T-cell (primary cell): ENCODE data around the gene LLGL1. TPM values are rescaled to one million over a fixed set of nuclear protein-coding genes. Genes with fewer than 3 reads are reported as not detected.

ENCODE experiments used
- ATAC-seq, 4 experiments: fragments of 200-7000 bp in 3 of 4; fragments of 150-1000 bp in 1 of 4; cut with Tn5 transposase; replicated peaks in 1 of 4; 1 replicate in 3 of 4; 2 replicates in 1 of 4; pipeline ENCODE4 v1.10.0; 2021; ENCODE audit warnings: moderate library complexity in 3 of 4, mild to moderate bottlenecking in 2 of 4, moderate number of reproducible peaks in 1 of 4
- CTCF ChIA-PET, 2 donors: fragments of 300-600 bp; sonication (Branson Sonifier 250); formaldehyde crosslinking; loops; one replicate each; lab custom pipeline; 2022; ENCODE audit warnings: antibody characterized with exemption in 2 of 2; lab: Charles Lee
- POLR2A ChIA-PET, 2 donors: fragments of 300-600 bp; sonication (Branson Sonifier 250); formaldehyde crosslinking; loops; one replicate each; lab custom pipeline; 2022; ENCODE audit warnings: antibody characterized with exemption in 2 of 2; lab: Charles Lee
- DNase-seq, 35 experiments: peaks; one replicate each; pipeline versions ENCODE4 v3.0.0 to v3.0.0-alpha.2; 2013 to 2023
- H3K27ac ChIP-seq: one replicate; pipeline ENCODE4 v1.5.1; 2013; ENCODE audit warnings: low read length
- H3K27me3 ChIP-seq, 2 experiments: replicated peaks in 1 of 2; 1 replicate in 1 of 2; 2 replicates in 1 of 2; pipeline versions ENCODE4 v1.6.1 to v1.7.0; 2013; ENCODE audit warnings: low read length in 1 of 2, mixed read lengths in 1 of 2; ENCODE audit not compliant: control insufficient read depth in 2 of 2, insufficient read depth in 2 of 2; ENCODE audit errors: extremely low read depth in 1 of 2
- H3K36me3 ChIP-seq, 2 donors: 1 replicate in 1 of 2; 2 replicates in 1 of 2; pipeline versions ENCODE4 v1.6.1 to v1.7.0; 2013; ENCODE audit warnings: low read length in 1 of 2; ENCODE audit not compliant: control insufficient read depth in 2 of 2, insufficient read depth in 1 of 2; ENCODE audit errors: extremely low read depth in 1 of 2
- H3K4me1 ChIP-seq, 2 experiments: 1 replicate in 1 of 2; 2 replicates in 1 of 2; pipeline versions ENCODE4 v1.6.1 to v1.7.0; 2013; ENCODE audit warnings: low read length in 2 of 2, mixed read lengths in 1 of 2; ENCODE audit not compliant: insufficient read depth in 2 of 2, control insufficient read depth in 1 of 2; ENCODE audit errors: extremely low read depth in 1 of 2
- H3K4me3 ChIP-seq, 2 donors: 1 replicate in 1 of 2; 2 replicates in 1 of 2; pipeline versions ENCODE4 v1.5.1 to v1.7.0; 2013; ENCODE audit warnings: mild to moderate bottlenecking in 2 of 2, low read length in 1 of 2, moderate library complexity in 1 of 2; ENCODE audit not compliant: control insufficient read depth in 1 of 2; ENCODE audit errors: extremely low read depth in 1 of 2
- H3K9me3 ChIP-seq: 2 replicates; pipeline ENCODE4 v1.7.0; 2013
- H3K27ac Mint-ChIP-seq, 2 donors: one replicate each; pipeline ENCODE4 v1.8.0; 2020 to 2021; ENCODE audit warnings: mild to moderate bottlenecking in 2 of 2, mixed read lengths in 2 of 2
- H3K27me3 Mint-ChIP-seq, 2 donors: one replicate each; pipeline ENCODE4 v1.8.0; 2021 to 2022; ENCODE audit warnings: mixed read lengths in 2 of 2
- H3K36me3 Mint-ChIP-seq: one replicate; pipeline ENCODE4 v1.8.0; 2021; ENCODE audit warnings: mixed read lengths
- H3K4me1 Mint-ChIP-seq, 3 donors: one replicate each; pipeline ENCODE4 v1.8.0; 2020 to 2022; ENCODE audit warnings: mixed read lengths in 3 of 3, mild to moderate bottlenecking in 1 of 3
- H3K4me3 Mint-ChIP-seq, 3 donors: one replicate each; pipeline ENCODE4 v1.8.0; 2020 to 2022; ENCODE audit warnings: mild to moderate bottlenecking in 3 of 3, mixed read lengths in 3 of 3, moderate library complexity in 3 of 3
- H3K9me3 Mint-ChIP-seq, 3 donors: one replicate each; pipeline ENCODE4 v1.8.0; 2020 to 2022; ENCODE audit warnings: mixed read lengths in 3 of 3
- WGBS: methylation state at CpG from one replicate; pipeline ENCODE4 v1.1.5; 2013; ENCODE audit warnings: missing lambda C conversion rate; ENCODE audit not compliant: insufficient coverage; 5-methylcytosine and 5-hydroxymethylcytosine counted together
- total RNA-seq, 35 experiments: library from RNA in 6 of 35; stranded (reverse) in 6 of 35; fragments of 120-200 nt in 1 of 35; gene quantifications; one replicate each; pipeline versions ENCODE4 v1.2.1 to v1.2.4 and lab custom pipeline; 2013 to 2026

Gene LLGL1
- total RNA-seq, 5 donors from 2014 or later (not counting 1 experiment from before 2014, with no cell fraction given) = 13.1 to 24.3 (median 23.2) TPM

DNA sequence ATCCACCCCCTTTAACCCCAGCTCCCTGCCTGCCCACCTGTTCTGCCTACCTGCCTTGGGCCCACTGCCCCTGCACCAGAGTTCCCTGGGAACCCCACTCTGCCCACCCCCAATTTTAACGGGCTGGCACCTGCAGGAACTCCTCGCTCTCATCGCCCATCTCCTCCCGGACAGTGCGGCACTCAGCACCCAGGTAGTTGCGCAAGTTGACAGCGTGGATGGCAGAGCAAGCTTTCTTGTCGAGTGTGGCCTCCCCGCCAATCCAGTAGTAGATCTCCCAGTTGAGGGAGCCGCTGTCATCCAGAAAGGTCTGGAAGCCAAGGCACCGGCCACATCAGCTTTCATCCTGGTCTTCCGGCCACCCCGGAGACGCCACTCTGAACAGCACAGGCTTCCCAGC lies 25.3 kb downstream of the LLGL1 start:
- no peak for ATAC-seq
- H3K4me3 ChIP-seq = no peak overlapping the region
- peaks cover 0 to 8% of the 10 kb centered on the region in 2 experiments for H3K4me1 ChIP-seq
- H3K36me3 Mint-ChIP-seq = peaks cover 42% of the 10 kb centered on the region
- ChIA-PET POLR2A (no interaction called here), CTCF (interaction anchor here in 1 of 2 donors (0.5 to 0.6 kb wide), 2 partner anchors 11 to 525 kb away, joined by 4 to 6 read pairs; no protein-coding TSS in a partner anchor)
- no peak for DNase-seq
- 97% methylated on average over 14 of the region's 14 CpGs for WGBS
- H3K36me3 ChIP-seq = peaks cover 25 to 92% of the 10 kb centered on the region in 2 donors
- H3K27me3 Mint-ChIP-seq = no peaks in the 10 kb centered on the region
- H3K27me3 ChIP-seq = no peaks in the 10 kb centered on the region
- no peak overlapping the region for H3K4me3 Mint-ChIP-seq
- H3K4me1 Mint-ChIP-seq = peaks cover 2 to 9% (median 4%) of the 10 kb centered on the region in 3 donors
- H3K9me3 ChIP-seq = no peaks in the 10 kb centered on the region
- H3K27ac ChIP-seq = no peak overlapping the region
- H3K9me3 Mint-ChIP-seq = no peaks in the 10 kb centered on the region
- H3K27ac Mint-ChIP-seq = no peak overlapping the region

DNA sequence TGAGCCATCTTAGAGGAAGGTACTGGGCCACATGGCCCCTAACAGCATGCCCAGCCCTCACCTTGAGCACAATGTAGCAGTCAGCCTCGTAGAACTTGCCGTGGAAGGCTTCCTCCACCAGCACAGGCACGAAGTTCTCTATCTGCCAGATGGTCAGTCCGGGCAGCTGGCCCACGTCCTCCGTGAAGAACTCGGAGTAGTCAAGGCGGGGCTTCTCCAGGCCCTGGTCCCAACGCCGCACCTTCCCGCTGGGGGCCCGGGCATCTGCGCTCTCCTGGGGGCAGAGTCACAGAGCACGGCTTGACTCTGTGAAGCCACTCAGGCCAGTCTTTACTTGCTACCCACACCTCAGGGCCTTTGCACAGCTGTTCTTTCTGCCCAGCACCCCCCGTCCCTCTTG lies 25.8 kb downstream of the LLGL1 start:
- ChIA-PET CTCF (interaction anchor here in 1 of 2 donors (0.5 kb wide), 1 partner anchor 524 kb away, joined by 4 read pairs; no protein-coding TSS in a partner anchor), POLR2A (no interaction called here)
- Histone ChIP-seq H3K27me3 (no peaks in the 10 kb centered on the region), H3K9me3 (no peaks in the 10 kb centered on the region), H3K27ac (no peak overlapping the region), H3K36me3 (peaks cover 26 to 92% of the 10 kb centered on the region in 2 donors), H3K4me3 (no peak overlapping the region), H3K4me1 (peaks cover 0 to 13% of the 10 kb centered on the region in 2 experiments)
- WGBS = 97% methylated on average over 15 of the region's 15 CpGs
- DNase-seq (no peak), ATAC-seq (no peak)
- Mint-ChIP-seq H3K4me3 (no peak overlapping the region), H3K27ac (no peak overlapping the region), H3K36me3 (peaks cover 45% of the 10 kb centered on the region), H3K4me1 (peaks cover 6 to 9% (median 8%) of the 10 kb centered on the region in 3 donors), H3K27me3 (no peaks in the 10 kb centered on the region), H3K9me3 (no peaks in the 10 kb centered on the region)

DNA sequence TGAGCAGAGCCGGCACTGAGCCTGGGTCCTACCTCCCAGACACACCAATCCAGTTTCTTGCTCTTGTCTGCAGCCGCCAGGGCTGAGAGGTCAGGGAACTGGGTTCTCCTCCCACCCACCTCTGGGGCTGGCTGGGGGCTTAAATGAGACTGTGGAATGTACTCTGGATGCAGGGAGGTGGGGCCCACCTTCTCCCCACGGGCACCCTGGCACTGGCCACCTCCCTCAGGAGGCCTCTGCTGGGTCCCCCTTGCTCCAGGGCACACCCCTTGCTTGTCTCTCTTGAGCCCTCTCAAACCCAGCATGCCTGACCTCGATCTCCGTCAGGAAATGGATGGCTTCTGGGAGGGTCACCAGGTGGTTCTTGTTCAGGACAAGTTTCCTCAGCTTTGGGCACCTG lies 26.7 kb downstream of the LLGL1 start:
- ChIA-PET POLR2A (no interaction called here), CTCF (no interaction called here)
- no peaks in the 10 kb centered on the region for H3K27me3 Mint-ChIP-seq
- H3K27me3 ChIP-seq = no peaks in the 10 kb centered on the region
- H3K36me3 ChIP-seq = peaks cover 23 to 86% of the 10 kb centered on the region in 2 donors
- H3K4me1 Mint-ChIP-seq = peaks cover 13 to 18% (median 15%) of the 10 kb centered on the region in 3 donors
- no peak overlapping the region for H3K27ac ChIP-seq
- no peak overlapping the region for H3K27ac Mint-ChIP-seq
- H3K9me3 Mint-ChIP-seq = no peaks in the 10 kb centered on the region
- WGBS = 83% methylated on average over 2 of the region's 5 CpGs
- H3K4me3 Mint-ChIP-seq = no peak overlapping the region
- peaks cover 39% of the 10 kb centered on the region for H3K36me3 Mint-ChIP-seq
- H3K9me3 ChIP-seq = no peaks in the 10 kb centered on the region
- H3K4me3 ChIP-seq = no peak overlapping the region
- no peak for ATAC-seq
- H3K4me1 ChIP-seq = peaks cover 6 to 22% of the 10 kb centered on the region in 2 experiments
- no peak for DNase-seq

DNA sequence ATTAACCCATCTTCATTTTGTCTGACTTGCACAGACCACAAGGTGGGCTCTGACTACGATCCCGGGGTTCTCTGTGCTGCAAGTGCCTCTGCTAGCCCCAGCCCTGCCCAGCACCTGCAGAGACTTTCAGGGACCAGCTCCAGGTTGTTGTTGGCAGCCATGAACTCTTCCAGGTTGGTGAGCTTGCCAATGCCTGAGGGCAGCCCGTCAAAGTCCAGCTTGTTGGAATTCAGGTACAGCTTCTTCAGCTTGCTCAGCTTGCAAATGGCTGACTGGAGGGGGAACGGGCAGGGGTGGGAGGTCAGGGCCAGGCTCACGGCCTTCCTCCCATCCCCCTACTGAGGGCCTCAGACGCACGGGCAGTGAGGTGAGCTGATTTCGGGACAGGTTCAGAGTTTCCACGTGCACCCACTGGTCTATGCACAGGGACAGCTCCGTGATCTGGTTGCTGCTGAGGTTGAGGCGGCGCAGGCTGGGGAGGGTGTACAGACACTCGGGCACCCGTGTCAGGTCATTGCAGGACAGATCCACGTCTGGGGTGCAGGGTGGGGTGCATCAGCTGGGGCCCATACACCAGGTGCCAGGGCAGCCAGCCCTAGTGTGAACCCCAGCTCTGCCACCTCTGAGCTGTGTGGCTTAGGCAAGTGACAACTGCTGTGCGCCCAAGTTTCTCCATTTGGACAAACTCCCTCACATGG lies 27.9 kb downstream of the LLGL1 start:
- 95% methylated on average over 14 of the region's 16 CpGs for WGBS

DNA sequence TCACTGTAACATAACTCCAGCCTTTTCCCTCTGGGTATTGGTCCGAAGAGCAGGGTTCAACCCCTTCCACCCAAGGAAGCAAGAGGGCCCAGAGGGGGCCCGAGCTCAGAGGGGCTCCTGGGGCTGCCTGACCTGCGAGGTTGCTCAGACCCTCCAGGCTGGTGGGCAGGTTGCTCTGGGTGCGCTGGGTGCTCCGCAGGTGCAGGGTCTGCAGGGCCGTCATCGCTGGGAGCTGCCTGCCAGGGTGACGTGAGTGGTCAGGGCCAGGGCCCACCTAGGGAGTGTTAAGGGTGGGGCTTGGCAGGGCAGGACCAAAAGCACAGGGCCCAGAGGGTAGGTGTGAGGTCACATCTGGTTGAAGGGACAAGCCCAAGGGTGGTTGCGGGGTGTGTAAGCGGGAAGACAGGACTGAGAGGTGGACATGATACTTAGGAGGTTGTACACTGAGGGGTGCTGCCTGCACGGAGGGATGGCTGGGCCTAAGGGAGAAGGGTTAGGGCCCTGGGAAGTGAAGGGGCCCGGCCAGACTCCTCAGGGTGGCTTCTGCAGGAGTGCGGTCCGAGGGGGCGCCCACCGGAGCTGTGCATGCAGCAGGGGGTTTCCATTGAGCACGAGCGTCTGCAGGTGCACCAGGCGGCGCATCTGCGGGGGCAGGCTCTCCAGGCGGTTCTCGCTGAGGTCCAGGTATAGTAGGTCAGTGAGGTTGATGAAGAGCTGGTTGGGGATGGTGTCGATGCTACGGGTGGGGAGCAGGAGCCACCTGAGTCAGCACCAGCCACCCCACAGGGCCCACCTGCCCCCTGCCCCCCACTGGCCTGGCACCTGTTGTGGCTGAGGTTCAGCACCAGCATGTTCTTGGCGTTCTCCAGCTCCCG lies 28.7 kb downstream of the LLGL1 start:
- H3K9me3 ChIP-seq = no peaks in the 10 kb centered on the region
- Mint-ChIP-seq H3K9me3 (no peaks in the 10 kb centered on the region), H3K4me1 (peaks cover 14 to 27% (median 23%) of the 10 kb centered on the region in 3 donors), H3K27me3 (no peaks in the 10 kb centered on the region), H3K4me3 (no peak overlapping the region), H3K36me3 (peaks cover 28% of the 10 kb centered on the region), H3K27ac (no peak overlapping the region)
- WGBS = 96% methylated on average over 23 of the region's 27 CpGs
- ChIA-PET POLR2A (no interaction called here), CTCF (no interaction called here)
- no peaks in the 10 kb centered on the region for H3K27me3 ChIP-seq
- ATAC-seq (no peak), DNase-seq (no peak)
- peaks cover 8 to 32% of the 10 kb centered on the region in 2 experiments for H3K4me1 ChIP-seq
- H3K4me3 ChIP-seq = no peak overlapping the region
- H3K27ac ChIP-seq = no peak overlapping the region
- H3K36me3 ChIP-seq = peaks cover 22 to 66% of the 10 kb centered on the region in 2 donors

More for the DNA sequence above, 27.9 kb downstream of the LLGL1 start:
- Mint-ChIP-seq H3K9me3 (no peaks in the 10 kb centered on the region), H3K36me3 (peaks cover 31% of the 10 kb centered on the region), H3K27ac (no peak overlapping the region), H3K4me3 (no peak overlapping the region), H3K27me3 (no peaks in the 10 kb centered on the region), H3K4me1 (peaks cover 18 to 23% (median 22%) of the 10 kb centered on the region in 3 donors)
- Histone ChIP-seq H3K27me3 (no peaks in the 10 kb centered on the region), H3K27ac (no peak overlapping the region), H3K36me3 (peaks cover 22 to 75% of the 10 kb centered on the region in 2 donors), H3K9me3 (no peaks in the 10 kb centered on the region), H3K4me3 (no peak overlapping the region), H3K4me1 (peaks cover 8 to 30% of the 10 kb centered on the region in 2 experiments)
- DNase-seq (no peak), ATAC-seq (no peak)
- CTCF ChIA-PET = no interaction called here
- POLR2A ChIA-PET = no interaction called here

DNA sequence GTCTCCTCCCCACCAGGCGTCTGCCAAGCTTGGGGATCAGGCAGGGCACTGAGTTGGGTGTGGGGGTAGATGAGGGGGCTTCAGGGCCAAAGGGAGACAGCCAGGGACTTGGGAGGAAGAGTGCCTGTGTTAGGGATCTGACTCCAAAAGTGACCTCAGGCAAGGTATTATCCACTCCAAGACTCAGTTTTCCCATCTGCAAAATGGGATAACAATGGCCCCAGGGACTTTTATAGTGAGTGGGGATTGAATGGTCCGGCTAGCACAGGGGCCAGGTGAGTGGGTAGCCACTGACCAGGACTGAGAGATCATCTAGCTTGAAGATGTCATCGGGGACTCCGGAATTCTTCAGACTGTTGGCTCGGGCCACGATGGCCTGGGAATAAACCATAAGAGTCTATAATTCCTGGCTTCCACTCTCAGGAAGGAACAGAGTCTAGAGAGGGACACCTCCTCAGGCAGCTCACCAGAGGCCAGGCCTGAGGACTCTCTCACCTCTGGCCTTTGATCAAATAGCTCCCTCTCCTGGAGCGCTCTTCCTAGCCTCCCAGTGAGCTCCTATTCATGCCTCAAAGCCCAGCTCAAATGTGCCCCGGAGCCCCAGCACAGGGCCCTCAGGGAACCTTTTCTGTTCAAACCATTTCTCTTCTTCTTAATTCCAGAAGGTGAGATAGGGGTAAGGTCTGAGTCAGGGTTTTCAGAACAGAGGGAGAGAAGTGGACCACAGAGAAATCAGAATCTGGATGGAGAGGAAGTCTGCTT lies 29.6 kb downstream of the LLGL1 start:
- no peaks in the 10 kb centered on the region for H3K27me3 Mint-ChIP-seq
- WGBS = 100% methylated on average over 2 of the region's 8 CpGs
- DNase-seq = no peak

More for the DNA sequence above, 29.6 kb downstream of the LLGL1 start:
- H3K4me3 Mint-ChIP-seq = peak overlapping the region in 2 of 3 donors; percentile 21 to 98
- ChIA-PET CTCF (no interaction called here), POLR2A (interaction anchor here in 1 of 2 donors (0.6 kb wide), 1 partner anchor 56 kb away, joined by 3 read pairs; no protein-coding TSS in a partner anchor)
- ATAC-seq = no peak
- H3K4me1 Mint-ChIP-seq = peaks cover 19 to 33% (median 29%) of the 10 kb centered on the region in 3 donors
- Histone ChIP-seq H3K27ac (no peak overlapping the region), H3K36me3 (peaks cover 22 to 62% of the 10 kb centered on the region in 2 donors), H3K27me3 (no peaks in the 10 kb centered on the region), H3K4me1 (peaks cover 12 to 40% of the 10 kb centered on the region in 2 experiments), H3K9me3 (no peaks in the 10 kb centered on the region), H3K4me3 (no peak overlapping the region)
- H3K27ac Mint-ChIP-seq = no peak overlapping the region
- peaks cover 26% of the 10 kb centered on the region for H3K36me3 Mint-ChIP-seq
- H3K9me3 Mint-ChIP-seq = no peaks in the 10 kb centered on the region
